Activated gamma-delta T cell treated with Interleukin-2 at 50 U/mL for 16 hours (primary cell): Measurements from ENCODE around the gene PIGH.
"Not testable (repeated sequence)": the region's sequence is repeated elsewhere in the genome, so short reads cannot be mapped to it uniquely, and the experiment has no call there.

Experiments
- DNase-seq: peaks from one replicate; pipeline ENCODE4 v3.0.0-alpha.2; 2020

The PIGH gene, protein sequence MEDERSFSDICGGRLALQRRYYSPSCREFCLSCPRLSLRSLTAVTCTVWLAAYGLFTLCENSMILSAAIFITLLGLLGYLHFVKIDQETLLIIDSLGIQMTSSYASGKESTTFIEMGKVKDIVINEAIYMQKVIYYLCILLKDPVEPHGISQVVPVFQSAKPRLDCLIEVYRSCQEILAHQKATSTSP

GRCh38 chr14:67599698-67600561 lies at the start of gene PIGH:
PIGH (minus strand) TSS chr14:67600268; CDS start chr14:67600203, 65 bp downstream.
- peak; percentile 92 for DNase-seq

DNA sequence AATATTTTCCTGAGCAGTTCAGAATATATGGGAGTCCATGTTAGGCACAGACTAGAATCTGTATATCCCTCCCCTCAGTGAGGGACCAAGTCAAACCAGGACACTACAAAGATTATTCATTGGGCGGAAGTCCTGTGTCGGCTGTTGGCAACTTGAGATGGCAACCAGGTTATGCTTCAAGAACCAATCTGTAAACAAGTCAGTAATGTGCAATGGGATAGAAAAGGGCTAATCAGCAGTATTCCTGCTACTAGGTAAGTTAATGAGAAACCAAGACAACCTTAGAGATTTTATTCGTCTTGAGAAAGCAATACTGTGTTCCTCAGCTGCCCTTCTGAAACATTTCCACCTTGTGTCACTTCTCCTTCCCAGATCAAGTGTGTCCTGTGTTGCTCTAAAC lies 46.1 kb upstream of the PIGH start:
- no peak for DNase-seq

GRCh38 chr14:67645414-67645813 lies 45.3 kb upstream of the PIGH start:
- DNase-seq: no peak

- DNase-seq: no peak
These were observed 44.4 kb upstream of the PIGH start for GRCh38 chr14:67644428-67644827.

DNA sequence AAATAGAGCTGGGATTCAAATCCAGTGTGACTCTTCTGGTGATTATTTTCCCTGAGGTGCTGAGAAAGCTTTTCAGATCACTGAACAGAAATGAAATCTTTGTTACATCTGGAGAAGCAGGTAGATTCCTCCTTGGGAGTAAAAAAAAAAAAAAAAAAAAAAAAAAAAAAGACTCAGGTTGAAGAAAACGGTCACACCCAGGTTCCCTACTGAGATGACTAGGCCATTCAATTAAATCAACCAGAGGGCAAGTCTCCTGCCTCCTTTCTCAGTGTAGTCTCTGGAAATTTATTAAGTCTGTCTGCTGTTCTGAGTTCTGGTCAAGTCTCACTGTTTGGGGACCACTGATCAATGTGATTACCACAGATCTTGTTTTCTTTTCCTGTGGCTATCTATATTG lies 43.6 kb upstream of the PIGH start:
- no peak for DNase-seq

- no peak for DNase-seq
These were observed 42.1 kb upstream of the PIGH start for GRCh38 chr14:67641902-67642749.

GRCh38 chr14:67641480-67641879 lies 41.4 kb upstream of the PIGH start:
- DNase-seq: no peak

DNA sequence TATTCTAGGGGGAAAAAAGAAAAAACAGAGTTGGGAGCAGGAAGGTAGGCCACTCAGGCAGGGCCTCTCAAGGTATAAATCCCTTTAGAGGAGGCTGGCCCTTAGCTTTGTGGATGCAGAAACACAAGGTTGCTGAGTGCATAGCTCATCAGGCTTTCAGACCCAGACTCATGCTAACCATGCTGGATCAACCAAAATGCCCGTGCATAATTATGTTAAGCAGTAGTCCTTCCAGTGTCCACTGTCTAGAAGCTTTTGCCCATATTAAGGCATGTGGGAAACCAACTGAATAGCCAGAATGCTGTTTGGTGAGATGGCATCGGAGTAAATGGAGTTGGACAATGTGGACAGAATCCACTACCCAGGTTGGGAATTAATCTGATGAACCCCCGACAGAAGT lies 38.6 kb upstream of the PIGH start:
- no peak for DNase-seq

GRCh38 chr14:67636361-67636919 lies 36.4 kb upstream of the PIGH start:
- no peak for DNase-seq

- DNase-seq: no peak
These were observed 33.5 kb upstream of the PIGH start for GRCh38 chr14:67633451-67634147.

DNA sequence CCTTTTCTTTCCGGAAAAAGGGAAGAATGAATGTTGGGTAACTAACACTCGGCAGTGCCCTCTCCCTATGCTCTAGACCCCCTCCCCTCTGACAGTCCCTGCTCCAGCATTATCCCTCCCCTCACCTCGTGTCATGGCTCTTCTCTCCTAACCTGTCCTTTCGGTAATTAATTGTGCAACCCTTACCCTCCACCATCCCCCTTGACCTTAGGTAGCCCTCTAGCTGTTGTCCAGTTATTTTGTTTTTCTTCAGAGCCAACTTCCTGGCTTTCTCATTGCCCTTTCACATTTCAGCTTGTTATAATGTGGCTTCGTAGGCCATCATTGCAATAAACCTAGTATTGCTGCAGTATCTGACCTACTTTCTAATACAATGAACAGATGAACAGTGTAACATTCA lies 30.9 kb upstream of the PIGH start:
- no peak for DNase-seq

- DNase-seq: no peak
These were observed 30.1 kb upstream of the PIGH start for GRCh38 chr14:67630186-67630585.

DNA sequence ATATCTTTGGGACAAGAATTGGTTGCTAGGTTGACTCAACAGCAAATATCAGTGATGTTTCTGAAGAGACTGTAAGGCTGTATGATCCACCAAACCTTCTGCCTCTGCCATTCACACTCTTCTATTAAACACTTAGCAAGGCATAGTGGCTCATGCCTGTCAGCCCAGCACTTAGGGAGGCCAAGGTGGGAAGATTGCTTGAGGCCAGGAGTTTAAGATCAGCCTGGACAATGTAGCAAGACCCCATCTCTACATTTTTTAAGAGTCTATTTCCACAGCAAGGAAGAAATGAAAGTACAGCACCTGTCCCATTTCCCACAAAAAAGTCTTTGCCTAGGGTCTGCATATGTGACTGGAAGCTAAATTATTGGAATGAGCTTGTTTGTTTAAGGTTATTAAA lies 27.5 kb upstream of the PIGH start:
- DNase-seq: no peak

DNA sequence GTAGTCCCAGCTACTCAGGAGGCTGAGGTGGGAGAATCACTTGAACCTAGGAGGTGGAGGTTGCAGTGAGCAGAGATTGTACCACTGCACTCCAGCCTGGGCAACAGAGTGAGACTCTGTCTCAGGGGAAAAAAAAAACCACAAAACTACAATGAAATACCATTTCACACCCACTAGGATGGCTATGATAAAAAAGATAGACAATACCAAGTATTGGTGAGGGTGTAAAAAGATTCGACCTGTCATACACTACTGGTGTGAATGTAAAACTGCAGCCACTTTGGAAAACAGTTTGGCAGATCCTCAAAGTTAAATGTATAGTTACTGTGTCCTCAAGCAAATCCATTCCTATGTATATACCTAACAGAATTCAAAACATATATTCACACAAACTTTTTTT lies 26.1 kb upstream of the PIGH start:
- DNase-seq: not testable (repeated sequence)

DNA sequence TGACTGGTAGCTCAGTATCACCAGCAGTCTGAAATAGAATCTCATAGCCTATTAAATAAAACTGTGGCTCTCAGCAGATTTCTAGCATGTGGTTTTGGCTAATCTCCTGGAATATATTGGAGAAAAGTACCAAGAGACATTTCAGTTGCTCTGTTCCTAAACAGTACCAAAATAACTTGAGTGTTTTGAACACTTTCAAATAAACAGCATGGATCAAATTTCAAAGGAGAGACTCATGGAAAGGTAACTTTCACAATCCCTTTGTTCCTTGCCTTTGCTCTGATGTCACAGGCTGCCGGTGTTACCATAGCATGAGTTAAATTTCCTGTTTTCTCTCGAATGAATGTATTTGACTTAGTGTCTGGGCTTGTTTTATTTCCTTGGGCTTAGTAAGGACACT lies 23.0 kb upstream of the PIGH start:
- no peak for DNase-seq

- DNase-seq: no peak
These were observed 22.6 kb upstream of the PIGH start for GRCh38 chr14:67622675-67623074.

GRCh38 chr14:67620217-67620785 lies 20.2 kb upstream of the PIGH start:
- no peak for DNase-seq

DNA sequence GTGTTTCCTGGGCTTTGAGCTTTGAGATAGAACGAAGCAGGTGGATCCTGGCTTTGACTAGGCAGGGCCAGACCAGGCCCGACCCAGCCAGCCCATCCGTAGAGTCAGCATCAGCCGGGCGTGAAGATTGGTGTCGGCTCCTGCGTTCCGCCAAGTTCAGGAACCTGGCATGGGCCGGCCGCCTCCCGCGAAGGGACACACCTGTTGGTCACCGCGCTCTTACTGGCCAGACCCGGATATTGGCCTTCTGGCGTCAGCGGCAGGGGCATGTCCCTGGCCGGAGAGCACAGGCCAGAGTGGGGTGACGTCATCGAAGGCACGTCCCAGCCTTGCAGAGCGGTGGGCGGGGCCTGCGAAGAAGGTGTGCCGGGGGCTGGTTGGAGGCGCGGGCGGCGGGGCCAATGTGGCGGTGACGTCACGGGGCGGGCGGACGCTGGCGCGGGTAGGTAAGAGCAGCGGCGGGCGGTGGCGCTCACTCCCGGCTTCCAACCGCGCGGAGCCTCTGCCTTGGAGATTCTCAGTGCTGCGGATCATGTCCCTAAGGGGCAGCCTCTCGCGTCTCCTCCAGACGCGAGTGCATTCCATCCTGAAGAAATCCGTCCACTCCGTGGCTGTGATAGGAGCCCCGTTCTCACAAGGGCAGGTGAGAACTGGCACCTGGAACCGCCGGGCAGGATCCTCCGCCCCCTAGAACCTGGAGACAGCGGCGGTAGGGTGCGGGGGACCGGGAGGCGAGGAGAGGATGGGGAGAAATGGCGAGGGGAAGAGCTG lies 19.6 kb upstream of the PIGH start, which contains the start of gene ARG2:
Gene ARG2 (plus strand): TSS at position 475 of the 771 bp plus-strand sequence. CDS start 58 bp downstream, at position 533.
- peak; percentile 96 for DNase-seq

DNA sequence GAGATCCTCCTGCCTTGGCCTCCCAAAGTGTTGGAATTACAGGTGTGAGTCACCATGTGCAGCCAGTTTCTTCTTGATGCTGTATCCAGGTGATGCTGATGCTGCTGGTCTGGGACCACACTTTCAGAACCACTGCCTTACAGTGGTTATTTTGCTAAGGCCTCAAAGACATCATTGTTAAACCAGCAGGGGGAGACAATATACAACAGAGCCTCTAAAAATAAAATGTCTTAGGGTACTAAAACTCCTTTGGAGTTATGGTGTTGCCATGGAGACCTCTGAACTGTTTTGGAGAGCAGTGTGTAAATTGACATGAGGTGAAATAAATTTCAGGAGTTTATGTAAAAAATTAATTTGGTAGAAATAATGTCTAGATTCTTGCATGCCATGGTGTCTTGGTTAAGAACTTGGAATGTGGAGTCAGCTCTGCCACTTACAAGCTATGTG lies 18.6 kb upstream of the PIGH start:
- no peak for DNase-seq

DNA sequence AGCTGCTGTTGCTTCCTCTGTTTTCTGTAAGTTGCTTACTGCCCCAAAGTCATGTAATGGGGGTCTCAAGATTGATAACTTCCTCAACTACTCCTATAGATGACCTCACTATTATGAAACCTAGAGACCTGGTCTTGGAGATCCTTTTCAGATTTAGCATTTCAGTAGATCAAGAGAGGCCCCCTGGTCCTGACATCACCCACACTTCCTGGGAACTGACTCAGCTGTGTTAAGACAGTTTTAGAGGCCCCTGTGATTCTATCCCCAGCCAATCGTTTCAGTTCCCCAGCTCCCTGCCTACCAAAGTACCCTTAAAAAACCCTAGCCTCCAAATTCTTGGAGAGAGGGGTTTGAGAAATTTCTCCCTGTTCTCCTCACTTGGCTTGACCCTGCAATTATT lies 10.4 kb upstream of the PIGH start:
- no peak for DNase-seq

- DNase-seq: no peak
These were observed 9.7 kb upstream of the PIGH start for GRCh38 chr14:67609642-67610310.
